Retinal pigment epithelial cell (primary cell): ENCODE measurements around the gene ADAM12.

ENCODE experiments used
- DNase-seq: peaks from one replicate; pipeline ENCODE4 v3.0.0-alpha.2; 2010; ENCODE audit warnings: low read depth
- H3K4me3 ChIP-seq: 2 replicates; pipeline ENCODE4 v1.5.1; 2011; ENCODE audit warnings: mild to moderate bottlenecking, low read length, control low read depth, moderate library complexity
- TF ChIP-seq, protein P1 (sequence below): conservative IDR thresholded peaks from 2 replicates; pipeline ENCODE4 v1.5.1; 2011; ENCODE audit warnings: low read depth, low read length, control low read depth, inconsistent platforms

The ADAM12 gene

DNA sequence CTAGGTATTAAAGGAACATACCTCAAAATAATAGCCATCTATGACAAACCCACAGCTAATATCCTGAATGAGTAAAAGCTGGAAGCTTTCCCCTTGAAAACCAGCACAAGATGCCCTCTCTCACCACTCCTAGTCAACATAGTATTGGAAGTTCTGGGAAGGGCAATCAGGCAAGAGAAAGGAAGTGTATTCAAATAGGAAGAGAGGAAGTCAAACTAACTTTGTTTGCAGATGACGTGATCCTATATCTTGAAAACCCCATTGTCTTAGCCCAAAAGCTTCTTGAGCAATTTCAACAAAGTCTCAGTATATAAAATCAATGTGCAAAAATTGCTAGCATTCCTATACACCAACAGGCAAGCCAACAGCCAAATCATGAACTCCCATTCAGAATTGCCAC, 360.6 kb downstream of the ADAM12 start:
- DNase-seq, result no peak

DNA sequence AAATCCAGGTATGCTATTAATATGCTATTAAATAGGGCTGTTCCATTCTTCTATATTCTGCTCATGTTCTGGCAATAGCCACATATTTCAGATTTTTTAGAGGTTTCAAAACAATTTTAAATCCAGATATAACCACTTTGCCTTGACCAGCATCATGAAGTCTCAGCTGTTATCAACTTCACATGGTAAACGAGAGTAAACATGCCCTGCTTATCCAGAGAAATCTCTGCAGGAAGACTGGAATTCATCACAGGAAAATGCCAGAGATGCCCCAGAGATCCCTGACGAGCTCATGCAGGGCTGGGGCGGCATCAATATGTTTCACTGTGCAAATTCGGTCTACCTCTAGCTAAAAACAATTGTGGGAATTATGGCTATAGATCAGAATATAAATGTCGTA, 365.4 kb downstream of the ADAM12 start:
- TF ChIP-seq, protein P1, sequence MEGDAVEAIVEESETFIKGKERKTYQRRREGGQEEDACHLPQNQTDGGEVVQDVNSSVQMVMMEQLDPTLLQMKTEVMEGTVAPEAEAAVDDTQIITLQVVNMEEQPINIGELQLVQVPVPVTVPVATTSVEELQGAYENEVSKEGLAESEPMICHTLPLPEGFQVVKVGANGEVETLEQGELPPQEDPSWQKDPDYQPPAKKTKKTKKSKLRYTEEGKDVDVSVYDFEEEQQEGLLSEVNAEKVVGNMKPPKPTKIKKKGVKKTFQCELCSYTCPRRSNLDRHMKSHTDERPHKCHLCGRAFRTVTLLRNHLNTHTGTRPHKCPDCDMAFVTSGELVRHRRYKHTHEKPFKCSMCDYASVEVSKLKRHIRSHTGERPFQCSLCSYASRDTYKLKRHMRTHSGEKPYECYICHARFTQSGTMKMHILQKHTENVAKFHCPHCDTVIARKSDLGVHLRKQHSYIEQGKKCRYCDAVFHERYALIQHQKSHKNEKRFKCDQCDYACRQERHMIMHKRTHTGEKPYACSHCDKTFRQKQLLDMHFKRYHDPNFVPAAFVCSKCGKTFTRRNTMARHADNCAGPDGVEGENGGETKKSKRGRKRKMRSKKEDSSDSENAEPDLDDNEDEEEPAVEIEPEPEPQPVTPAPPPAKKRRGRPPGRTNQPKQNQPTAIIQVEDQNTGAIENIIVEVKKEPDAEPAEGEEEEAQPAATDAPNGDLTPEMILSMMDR, result no peak
- no peak for DNase-seq
- H3K4me3 ChIP-seq, result no peak overlapping the region

More for the DNA sequence above, 360.6 kb downstream of the ADAM12 start:
- H3K4me3 ChIP-seq, result no peak overlapping the region
- TF ChIP-seq, protein P1, result no peak

DNA sequence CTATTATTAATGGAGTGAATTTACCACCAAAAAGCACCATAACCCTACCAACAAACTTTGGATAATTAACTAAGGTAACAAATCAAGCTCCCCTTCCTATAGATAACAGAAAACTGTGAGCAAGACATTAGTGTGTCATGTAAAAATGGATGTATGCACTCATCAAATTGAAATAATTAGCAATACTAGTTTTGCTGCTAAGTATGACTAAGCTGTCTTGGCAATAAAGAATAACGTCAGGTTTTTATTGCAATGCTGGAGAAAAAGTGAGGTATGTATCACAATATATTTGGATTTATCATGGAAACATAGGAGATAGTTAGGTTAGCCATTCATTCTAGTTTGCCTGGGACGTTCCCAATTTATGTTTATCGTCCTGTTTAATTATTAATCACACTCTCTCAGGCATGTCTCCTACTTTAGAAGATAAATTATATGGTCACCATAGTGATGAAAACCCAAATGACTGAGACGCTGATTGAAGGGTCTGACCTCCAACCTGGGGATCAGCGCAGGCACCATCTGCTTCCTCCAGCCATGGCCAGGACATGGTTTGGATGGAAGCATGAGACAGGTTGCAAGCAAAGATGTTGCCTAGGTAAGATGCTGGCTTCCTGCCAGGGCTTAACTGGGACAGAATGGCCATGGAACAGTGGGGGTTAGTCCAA, 366.3 kb downstream of the ADAM12 start:
- TF ChIP-seq, protein P1, result no peak
- H3K4me3 ChIP-seq, result no peak overlapping the region
- no peak for DNase-seq

DNA sequence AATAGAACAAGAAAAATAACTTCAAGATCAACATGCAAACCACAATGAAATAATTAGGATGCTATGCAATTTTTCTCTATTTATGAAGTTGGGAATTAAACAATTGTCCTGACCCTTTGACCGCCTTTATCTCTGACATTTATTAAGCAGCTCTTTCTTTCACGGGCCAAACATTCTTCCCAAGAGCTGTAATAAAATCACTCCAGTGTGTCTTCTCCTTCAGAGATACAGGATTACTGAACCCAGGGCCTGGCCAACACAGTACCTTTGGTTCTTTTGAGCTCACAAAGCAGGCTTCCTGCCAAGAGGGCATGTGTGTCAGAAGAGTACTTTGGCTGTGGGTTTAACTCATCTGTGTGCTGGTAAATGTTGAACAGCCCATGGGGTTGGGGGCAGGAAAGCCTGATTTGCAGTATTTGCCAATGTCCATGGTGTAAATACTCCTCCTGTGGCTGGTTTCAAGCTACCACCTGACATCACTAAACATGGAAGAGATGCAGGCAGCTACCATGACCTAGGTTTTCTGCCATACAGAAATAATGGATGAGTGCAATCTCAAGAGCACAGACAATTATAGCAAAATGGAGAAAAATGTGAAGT, 370.2 kb downstream of the ADAM12 start:
- TF ChIP-seq, protein P1, result no peak
- no peak overlapping the region for H3K4me3 ChIP-seq
- DNase-seq, result no peak

DNA sequence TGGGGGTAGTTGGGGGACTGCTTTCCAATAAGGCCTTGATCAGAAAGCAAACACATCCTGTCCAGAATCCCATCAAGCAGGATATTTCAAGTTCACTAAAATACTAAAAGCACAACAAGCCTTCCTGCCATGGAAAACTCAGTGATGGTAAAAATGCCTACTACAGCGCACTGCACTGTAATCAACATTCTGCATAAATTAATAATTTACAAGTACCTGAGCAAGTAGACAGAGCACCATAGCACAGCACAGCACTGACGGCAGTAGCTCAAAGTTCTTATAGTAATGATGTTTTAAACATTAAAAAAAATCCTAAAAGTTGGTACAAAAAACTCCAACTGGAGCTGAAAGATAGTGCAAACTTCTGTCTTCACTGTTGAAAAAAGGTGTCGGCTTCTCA, 371.4 kb downstream of the ADAM12 start:
- no peak overlapping the region for H3K4me3 ChIP-seq
- no peak for DNase-seq
- TF ChIP-seq, protein P1, result no peak

DNA sequence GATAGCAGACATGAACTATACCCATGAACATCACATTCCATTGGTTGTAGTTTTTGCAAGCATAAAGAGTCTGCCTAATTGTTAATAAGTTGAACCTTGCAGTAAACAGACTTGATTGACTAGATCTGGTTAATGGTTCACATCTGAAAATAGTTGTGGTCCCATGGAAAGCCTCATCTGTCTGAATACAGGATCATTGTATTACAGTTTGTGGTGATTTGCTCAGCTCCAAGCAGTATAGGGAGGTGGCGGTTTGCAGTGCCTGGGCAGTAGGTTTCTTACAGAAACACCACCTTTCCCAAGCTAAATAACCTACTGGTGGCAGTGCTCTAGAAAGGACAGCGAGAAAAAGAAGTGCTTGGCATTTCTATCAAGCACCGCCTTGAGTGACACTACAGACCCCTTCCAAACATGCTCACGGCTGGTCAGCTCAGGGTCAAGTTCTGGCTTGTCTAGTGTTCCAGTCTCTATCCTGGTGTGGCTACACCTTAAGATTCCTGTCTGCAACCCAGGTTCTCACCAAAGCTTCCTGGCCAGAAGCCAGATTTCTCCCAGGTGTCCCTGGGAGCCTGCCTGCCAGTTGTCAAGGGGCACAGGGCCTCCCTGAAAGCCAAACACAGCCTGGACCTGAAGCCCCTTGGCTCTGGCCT, 372.0 kb downstream of the ADAM12 start:
- no peak for DNase-seq
- TF ChIP-seq, protein P1, result no peak
- no peak overlapping the region for H3K4me3 ChIP-seq
